ENCODE results near the gene DIP2A. TPM values are rescaled to one million over a fixed set of nuclear protein-coding genes. Genes with fewer than 3 reads are reported as not detected.

Gene DIP2A
- total RNA-seq, 4 donors from 2014 or later, result 42.3 to 141 (median 52.8) TPM

GRCh38 chr21:46540087-46540710 is 81.5 kb downstream of the DIP2A start:
- no peak for DNase-seq (ENCODE audit: low spot score in 2 of 2)
- no peaks in the 10 kb centered on the region for H3K4me1 ChIP-seq
- no peaks in the 10 kb centered on the region for H3K9me3 ChIP-seq
- H3K27me3 ChIP-seq, result no peaks in the 10 kb centered on the region
- no peak overlapping the region for H3K27ac ChIP-seq
- no peak for TF ChIP-seq CTCF (IDR thresholded peaks at IDR 0.05)
- no peak for TF ChIP-seq POLR2A (IDR thresholded peaks at IDR 0.05)
- TF ChIP-seq EP300 (IDR thresholded peaks at IDR 0.05), result no peak
- no peak for TF ChIP-seq POLR2AphosphoS5 (IDR thresholded peaks at IDR 0.05)
- WGBS, result 93% methylated on average over 4 of the region's 11 CpGs
- peaks cover 91% of the 10 kb centered on the region for H3K36me3 ChIP-seq
- H3K4me3 ChIP-seq, result no peak overlapping the region

- DNase-seq (ENCODE audit: low spot score in 2 of 2), result no peak
- no peaks in the 10 kb centered on the region for H3K9me3 ChIP-seq
- 85% methylated on average over 6 of the region's 8 CpGs for WGBS
- H3K4me3 ChIP-seq, result no peak overlapping the region
- H3K36me3 ChIP-seq, result peaks cover 92% of the 10 kb centered on the region
- no peaks in the 10 kb centered on the region for H3K4me1 ChIP-seq
- H3K27ac ChIP-seq, result no peak overlapping the region
- H3K27me3 ChIP-seq, result no peaks in the 10 kb centered on the region
- TF ChIP-seq POLR2AphosphoS5 (IDR thresholded peaks at IDR 0.05), result no peak
- TF ChIP-seq POLR2A (IDR thresholded peaks at IDR 0.05), result no peak
- no peak for TF ChIP-seq EP300 (IDR thresholded peaks at IDR 0.05)
- no peak for TF ChIP-seq CTCF (IDR thresholded peaks at IDR 0.05)
Observed at GRCh38 chr21:46542588-46543124, 84.0 kb downstream of the DIP2A start.

- no peaks in the 10 kb centered on the region for H3K9me3 ChIP-seq
- DNase-seq (ENCODE audit: low spot score in 2 of 2), result no peak
- H3K27ac ChIP-seq, result no peak overlapping the region
- TF ChIP-seq POLR2A (IDR thresholded peaks at IDR 0.05) (no peak), EP300 (IDR thresholded peaks at IDR 0.05) (no peak), CTCF (IDR thresholded peaks at IDR 0.05) (no peak)
- WGBS, result 95% methylated on average over 19 of the region's 19 CpGs
- H3K4me3 ChIP-seq, result no peak overlapping the region
- no peaks in the 10 kb centered on the region for H3K27me3 ChIP-seq
- peaks cover 92% of the 10 kb centered on the region for H3K36me3 ChIP-seq
- no peaks in the 10 kb centered on the region for H3K4me1 ChIP-seq
Observed at GRCh38 chr21:46543306-46543705, 84.6 kb downstream of the DIP2A start.

- no peaks in the 10 kb centered on the region for H3K4me1 ChIP-seq
- no peaks in the 10 kb centered on the region for H3K27me3 ChIP-seq
- H3K4me3 ChIP-seq, result no peak overlapping the region
- no peak for TF ChIP-seq CTCF (IDR thresholded peaks at IDR 0.05)
- no peak for TF ChIP-seq EP300 (IDR thresholded peaks at IDR 0.05)
- no peak for TF ChIP-seq POLR2AphosphoS5 (IDR thresholded peaks at IDR 0.05)
- no peak for TF ChIP-seq POLR2A (IDR thresholded peaks at IDR 0.05)
- H3K27ac ChIP-seq, result no peak overlapping the region
- H3K9me3 ChIP-seq, result no peaks in the 10 kb centered on the region
- peaks cover 90% of the 10 kb centered on the region for H3K36me3 ChIP-seq
- 90% methylated on average over 8 of the region's 8 CpGs for WGBS
- no peak for DNase-seq (ENCODE audit: low spot score in 2 of 2)
Observed at GRCh38 chr21:46544003-46544402, 85.3 kb downstream of the DIP2A start.

- peaks cover 87% of the 10 kb centered on the region for H3K36me3 ChIP-seq
- H3K27me3 ChIP-seq, result no peaks in the 10 kb centered on the region
- WGBS, result 87% methylated on average over 5 of the region's 5 CpGs
- no peak overlapping the region for H3K4me3 ChIP-seq
- H3K27ac ChIP-seq, result no peak overlapping the region
- H3K4me1 ChIP-seq, result no peaks in the 10 kb centered on the region
- DNase-seq (ENCODE audit: low spot score in 2 of 2), result no peak
- TF ChIP-seq POLR2AphosphoS5 (IDR thresholded peaks at IDR 0.05) (no peak), EP300 (IDR thresholded peaks at IDR 0.05) (no peak), CTCF (IDR thresholded peaks at IDR 0.05) (no peak), POLR2A (IDR thresholded peaks at IDR 0.05) (no peak)
- no peaks in the 10 kb centered on the region for H3K9me3 ChIP-seq
Observed at GRCh38 chr21:46544824-46545223, 86.1 kb downstream of the DIP2A start.

Measured in suprapubic skin (tissue), 4 donors.